Renal pelvis (tissue), 4 donors: Measurements from ENCODE around the gene FHL2. TPM values are rescaled to one million over a fixed set of nuclear protein-coding genes. Genes with fewer than 3 reads are reported as not detected.
A peak's percentile ranks its signal among the peaks of the same experiment; 100 is the strongest.

Experiments used
- DNase-seq: peaks from one replicate; pipeline ENCODE4 v3.0.0-alpha.2; 2013
- polyA plus RNA-seq, 3 donors: library from polyadenylated mRNA; unstranded; fragments of 120-200 nt; gene quantifications; one replicate each; pipeline ENCODE4 v1.2.1, GENCODE V29; 2013; ENCODE audit not compliant: insufficient read length in 3 of 3

The FHL2 gene
- polyA plus RNA-seq, 3 donors, result 20.0 to 30.1 (median 28.2) TPM

DNA sequence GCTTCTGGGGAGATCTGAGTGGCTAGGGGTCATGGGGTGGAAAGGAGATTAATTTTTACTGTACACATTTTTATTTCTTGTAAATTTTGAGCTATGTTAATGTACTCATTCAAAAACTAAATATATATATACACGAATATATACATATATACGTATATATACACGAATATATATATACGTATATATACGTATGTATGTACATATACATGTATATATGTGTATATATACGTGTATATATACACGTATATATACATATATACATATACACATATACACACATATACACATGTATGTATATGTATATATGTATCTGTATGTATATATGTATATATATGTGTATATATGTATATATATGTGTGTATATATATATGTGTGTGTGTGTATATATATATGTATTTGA, 3.0 kb upstream of the FHL2 start:
- no peak for DNase-seq

- no peak for DNase-seq
These were observed 1.3 kb upstream of the FHL2 start for GRCh38 chr2:105400138-105400540.

DNA sequence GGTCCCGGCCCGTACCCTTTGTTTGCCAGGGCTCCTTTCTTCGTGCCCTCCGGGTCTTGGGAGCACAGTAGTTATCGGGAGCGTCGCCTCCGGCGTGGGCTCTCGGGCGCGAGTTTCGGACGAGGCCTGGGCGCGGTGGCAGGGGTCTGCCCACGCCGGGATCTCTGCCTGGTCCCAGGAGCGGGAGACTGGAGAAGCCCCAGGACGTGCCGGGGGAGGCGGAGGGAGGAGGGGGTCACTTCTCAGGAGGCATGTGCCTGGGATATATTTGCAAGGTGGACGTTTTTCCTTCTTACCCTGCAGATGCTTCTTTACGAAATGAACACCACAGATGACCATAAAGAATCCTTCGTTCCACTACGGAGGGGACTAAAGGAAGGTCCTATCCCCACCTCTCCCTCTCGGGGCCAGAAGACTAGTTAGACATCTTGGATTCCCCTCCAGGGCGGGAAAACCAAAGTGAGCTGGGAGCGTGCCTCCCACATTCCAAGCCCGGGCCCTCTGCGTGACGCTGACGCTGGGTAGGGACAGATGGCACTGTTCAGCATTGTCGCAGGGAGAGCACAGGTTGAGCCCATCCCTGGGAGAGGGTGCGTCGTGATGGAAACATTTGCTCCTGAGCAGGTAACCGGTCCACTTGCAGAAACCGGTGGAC, 483 bp upstream of the FHL2 start:
- no peak for DNase-seq

GRCh38 chr2:105397953-105398335, 907 bp downstream of the FHL2 start:
- DNase-seq, result no peak

DNA sequence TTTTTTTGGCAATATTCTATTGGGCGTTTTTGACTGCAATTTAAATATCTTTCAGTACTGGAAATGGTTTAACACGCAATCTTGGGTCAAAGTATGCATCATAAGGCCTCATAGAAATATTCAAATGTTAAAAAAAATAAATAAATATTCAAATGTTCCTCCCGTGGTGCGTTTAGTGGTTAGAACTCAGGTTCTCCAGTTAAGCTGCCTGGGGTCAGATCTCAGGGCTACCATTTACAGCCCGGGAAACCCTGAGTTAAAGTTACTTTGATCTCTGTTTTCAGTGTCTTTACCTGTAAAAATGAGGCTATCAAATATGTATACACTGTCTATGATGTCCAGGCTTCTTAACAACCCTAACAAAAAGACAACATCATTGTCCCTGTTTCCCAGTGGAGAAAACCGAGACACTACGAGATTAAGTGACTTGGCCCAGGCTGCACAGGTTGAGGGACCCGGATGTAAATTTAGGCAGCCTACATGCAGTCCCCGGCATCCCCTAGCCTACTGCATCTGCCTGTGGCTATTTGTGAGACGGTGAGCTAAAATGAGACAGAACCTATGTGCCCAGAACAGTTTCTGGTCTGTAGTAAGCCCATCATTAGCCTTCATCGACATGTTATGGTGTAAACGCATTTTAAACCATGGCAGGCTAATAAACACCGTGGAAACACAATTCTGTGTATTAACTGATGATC, 1.7 kb downstream of the FHL2 start:
- no peak for DNase-seq

DNA sequence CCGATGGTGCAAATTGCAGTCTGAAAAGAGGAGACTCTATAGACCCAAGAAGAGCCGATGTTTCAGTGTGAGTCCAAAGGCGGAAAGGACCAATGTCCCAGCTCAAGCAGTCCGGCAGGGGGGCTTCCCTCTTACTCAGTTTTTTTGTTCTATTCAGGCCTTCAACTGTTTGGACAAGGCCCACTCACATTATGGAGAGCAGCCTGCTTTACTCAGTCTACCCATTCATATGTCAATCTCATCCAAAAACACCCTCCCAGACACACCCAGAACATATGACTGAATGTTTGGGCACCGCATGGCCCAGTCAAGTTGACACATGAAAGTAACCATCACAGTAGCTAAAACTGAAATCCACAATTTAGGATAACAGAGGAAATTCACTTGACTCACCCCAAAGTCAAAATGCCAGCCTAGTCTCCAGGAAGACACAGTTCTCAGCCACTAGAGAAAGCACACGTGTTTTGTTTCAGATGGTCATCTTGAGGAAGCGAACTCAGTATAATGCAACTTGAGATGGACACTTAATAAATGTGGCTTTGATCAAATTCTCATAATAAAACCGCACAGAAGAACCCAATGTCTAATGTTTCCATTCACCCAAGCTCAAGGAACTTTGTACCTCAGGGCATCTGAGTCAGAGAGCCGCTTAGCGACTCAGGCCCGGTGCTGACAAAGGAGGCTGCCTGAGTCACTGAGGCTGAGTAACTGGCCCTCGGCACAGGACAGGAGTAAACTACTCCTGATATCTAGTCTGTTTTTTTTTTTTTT, 2.4 kb downstream of the FHL2 start:
- no peak for DNase-seq

- DNase-seq, result no peak
These were observed 3.2 kb downstream of the FHL2 start for GRCh38 chr2:105395691-105396090.

GRCh38 chr2:105394951-105395611, 3.8 kb downstream of the FHL2 start:
- no peak for DNase-seq

DNA sequence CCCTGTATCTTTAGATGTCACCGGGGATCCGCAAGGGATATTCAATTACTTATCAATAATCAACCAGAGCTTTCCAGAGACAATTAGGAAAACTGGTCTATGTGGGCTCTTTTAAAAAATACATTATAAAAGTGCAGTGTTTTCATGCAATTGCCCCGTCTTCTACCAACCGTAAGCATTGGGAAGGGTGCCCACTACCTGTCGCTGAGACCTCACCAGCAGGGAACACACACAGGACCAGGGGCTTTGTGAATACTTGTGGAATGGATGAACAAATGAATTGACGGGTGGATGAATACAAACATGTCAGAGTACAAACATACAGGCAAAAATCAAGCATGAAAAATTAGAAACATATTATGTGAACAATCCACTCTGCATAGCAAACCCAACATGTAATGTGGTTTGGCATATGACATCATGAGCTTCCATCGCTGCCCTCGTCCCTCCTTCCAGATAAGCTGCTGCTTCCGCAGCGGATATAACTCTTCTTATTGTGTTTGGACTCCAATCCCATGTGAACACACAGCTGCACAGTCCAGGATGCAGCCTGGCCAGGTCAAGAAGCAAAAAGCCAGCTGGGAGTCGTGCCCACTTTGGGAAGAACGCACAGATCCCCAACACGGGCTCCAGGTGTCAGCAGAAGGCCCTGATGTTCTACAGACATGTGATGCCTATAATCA, 5.3 kb downstream of the FHL2 start:
- DNase-seq, result no peak

DNA sequence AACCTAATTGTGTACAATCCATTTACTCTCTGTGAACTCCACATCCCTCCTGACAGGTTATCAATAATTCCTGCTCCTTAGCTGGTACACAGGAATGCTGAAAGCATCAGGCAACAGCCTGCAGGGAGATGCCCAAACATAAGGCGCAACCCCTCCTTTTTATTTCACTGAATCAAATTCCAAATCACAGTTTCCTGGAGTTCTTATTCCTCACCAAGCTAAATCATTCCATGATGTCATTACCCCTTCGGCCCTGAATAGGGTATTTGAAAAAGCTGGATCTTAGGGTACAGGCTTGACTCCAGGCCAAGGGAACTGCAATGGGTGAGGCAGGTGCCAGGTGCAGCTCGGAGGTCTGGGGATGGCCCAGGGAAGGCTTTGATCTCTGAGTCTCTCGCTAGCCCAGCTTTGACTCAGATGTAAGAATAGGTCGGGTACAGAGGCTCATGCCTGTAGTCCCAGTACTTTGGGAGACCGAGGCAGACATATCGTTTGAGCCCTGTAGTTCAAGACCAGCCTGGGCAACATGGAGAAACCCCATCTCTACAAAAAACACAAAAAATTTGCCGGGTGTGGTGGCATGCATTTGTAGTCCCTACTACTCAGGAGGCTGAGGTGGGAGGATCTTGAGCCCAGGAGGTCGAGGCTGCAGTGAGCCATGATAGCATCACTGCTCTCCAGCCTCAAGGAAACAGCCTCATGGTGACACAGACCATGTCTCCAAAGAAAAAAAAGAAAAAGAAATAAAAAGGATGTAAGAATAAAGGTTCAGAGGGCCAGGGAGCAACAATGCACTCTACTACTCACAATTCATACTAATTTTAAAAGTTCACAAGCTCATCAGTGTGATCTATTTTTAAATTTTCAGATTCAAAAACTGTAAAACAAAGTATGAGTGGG, 6.8 kb downstream of the FHL2 start:
- no peak for DNase-seq

DNA sequence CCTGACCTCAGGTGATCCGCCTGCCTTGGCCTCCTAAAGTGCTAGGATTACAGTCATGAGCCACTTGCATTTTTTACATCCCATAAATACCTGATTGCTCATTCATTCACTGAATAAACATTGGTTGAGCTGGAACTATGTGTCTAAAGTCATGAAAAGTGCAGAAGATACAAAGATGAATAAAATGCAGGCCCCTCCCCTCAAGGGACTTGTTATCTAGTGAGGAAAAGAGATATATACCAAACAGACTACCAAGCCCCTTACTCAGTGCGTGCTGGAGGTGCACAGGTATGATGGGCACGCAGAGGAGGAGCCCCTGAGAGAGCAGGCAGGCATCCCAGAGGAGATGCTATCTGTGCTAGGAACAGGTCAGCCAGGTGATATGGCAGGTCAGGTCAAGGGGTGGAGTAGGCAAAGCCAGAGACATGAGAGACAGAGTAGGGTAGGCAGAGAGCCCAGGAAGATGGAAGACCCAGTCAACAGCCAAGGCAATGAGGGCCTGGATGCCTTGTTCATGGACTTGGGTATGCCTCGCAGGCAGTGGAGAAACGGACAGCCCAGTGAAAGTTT, 7.7 kb downstream of the FHL2 start:
- DNase-seq, result no peak

DNA sequence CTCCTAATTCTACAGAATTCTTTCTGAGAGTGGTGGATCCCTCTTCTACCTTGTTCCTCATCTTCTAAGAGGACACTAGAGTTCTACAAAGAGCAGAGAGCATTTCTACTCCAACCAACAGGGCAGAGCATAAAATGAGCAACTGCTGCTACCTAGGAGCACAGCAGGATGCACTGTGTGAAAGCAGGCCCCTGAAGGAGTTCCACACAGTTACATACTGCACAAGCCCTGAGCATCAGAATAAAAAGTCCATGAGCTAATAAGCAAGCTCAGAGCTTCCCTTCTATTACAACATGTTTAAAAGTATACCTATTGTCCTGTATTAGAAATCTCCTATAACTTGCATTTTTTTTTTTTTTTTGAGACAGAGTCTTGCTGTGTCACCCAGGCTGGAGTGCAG, 8.4 kb downstream of the FHL2 start:
- no peak for DNase-seq

DNA sequence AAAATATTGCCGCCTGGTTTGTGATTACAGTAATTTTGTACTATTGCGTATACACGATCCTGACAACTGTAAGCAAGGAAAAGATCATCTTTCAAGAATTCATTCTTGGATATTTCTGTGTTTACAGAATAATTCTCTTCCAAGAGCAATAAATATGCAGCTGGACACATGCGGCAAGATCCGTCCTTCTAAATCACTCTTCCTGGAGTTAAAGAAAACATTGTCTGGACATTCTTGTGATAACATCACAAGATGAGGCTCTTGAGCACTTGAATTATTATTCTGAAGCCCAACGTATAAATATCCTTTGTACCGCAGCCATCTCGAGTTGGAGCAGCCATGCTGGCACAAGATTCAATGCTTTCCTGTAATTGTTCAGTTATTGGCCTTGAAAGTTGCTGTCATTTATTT, 9.9 kb downstream of the FHL2 start:
- no peak for DNase-seq

DNA sequence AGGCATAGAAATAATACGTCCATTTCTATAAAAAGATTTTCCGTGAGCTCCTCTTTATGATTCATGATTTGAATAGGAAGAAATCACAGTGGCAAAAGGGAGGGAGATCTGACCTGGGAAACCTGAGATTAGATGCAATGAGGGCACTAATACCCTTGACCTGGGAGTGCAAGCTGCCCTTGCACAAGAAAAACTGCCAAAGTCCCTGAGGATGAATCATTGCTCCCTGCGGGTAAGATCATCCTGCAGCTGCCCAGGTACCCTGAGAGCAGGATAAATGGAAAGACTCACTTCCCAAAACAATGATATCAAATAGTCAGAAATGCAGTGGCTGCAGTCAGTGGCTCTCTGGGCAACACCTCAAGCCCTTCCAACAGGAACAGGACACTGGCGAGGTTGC, 11.6 kb downstream of the FHL2 start:
- no peak for DNase-seq

DNA sequence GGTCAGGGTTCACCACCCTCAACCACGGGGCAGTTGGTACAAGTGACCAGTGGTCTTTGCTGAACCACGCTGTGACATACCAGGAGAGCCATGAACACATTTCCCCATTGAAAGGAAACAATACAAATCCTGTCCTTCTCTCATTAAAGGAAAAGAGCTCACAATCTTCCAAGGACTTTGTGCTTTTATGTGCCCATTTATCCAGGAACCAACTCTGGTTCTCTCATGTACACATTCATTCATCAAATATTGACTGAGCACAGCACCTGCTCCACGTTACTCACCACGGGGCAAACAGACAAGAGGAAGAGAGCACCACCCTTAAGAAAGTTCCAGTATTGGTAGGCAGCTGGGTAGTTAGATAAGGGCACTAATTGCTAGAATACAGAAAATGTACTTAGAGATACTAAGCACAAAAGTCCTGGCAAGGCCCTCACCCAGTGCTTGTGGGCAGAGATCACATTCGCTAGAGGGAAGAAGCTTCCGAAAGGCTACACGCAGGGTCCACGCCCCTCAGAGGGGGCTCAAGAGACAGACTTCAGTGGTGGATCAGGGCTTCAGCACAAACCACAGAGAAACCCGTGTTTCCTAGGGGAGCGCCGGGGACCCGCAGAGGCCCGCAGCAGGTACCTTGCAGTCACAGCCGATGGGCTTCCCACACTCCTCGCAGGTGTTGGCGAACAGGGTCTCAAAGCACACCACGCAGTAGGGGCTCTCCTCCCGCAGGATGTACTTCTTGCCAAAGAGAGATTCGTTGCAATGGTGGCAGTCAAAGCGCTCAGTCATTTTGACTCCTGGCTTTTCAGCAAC, 12.9 kb downstream of the FHL2 start:
- no peak for DNase-seq

GRCh38 chr2:105384861-105385260, 14.0 kb downstream of the FHL2 start:
- DNase-seq, result no peak

- DNase-seq, result no peak
These were observed 14.6 kb downstream of the FHL2 start for GRCh38 chr2:105384216-105384615.

DNA sequence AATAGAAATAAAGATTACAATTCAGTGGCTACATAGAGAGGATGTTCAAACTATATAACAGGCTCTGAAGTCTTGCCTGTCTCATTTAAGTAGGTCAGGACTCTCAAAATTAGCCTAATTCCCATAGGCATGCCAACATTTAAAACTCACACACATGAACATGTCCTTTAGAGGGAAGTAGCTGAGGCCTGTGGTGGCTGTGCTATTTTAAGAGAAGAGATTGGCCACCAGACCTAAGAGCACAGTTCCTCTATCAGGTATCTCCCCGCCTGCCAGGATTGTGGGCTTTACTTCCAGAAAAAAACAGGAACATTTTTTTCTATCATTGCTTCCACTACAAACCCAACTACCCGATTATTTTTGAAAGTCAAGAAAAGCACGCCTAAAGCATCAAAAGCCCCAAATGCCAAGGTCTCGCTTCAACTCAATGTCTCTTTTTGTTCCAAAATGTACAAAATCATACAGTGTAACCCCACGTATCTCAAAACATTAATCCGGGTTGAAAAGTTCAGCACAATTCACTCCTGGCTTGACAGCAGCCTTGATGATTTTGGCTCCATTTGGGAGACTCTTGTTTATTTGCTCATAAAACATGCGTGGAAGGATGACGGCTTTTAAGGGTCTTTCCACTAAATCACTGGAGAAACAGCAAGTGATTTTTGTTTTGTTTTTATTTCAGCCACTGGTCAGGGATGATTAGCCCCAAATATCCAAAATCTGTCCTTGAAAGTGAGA, 15.3 kb downstream of the FHL2 start:
- DNase-seq, result peak; percentile 73

DNA sequence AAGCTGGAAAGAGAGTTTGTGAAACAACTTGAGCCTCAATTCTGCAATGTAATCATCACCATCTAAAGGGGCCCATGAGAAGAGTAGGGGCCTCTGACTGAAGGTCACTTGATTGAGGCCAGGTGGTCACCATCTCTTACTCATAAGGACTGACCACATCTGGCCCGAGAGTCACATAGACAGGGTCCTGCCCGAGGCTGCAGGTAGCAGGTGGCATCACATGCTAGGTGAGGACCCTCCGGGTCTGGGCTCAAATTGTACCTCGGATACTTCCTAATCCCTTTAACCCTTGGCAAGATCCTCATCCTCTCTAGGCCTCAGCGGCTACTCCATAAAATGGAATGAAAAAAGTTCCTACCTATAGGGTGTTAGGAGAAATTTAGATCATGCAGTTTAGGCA, 16.7 kb downstream of the FHL2 start:
- no peak for DNase-seq
